GM18511 (cell line): ENCODE results near the gene KRT33A.

Experiments used
- ATAC-seq: cut with Tn5 transposase; IDR thresholded peaks from one replicate; pipeline ENCODE4 v1.9.1; 2021; ENCODE audit warnings: mild to moderate bottlenecking, moderate library complexity; ENCODE audit not compliant: unreplicated experiment

Gene KRT33A

GRCh38 chr17:41331606-41332005 is 19.0 kb downstream of the KRT33A start:
- no peak for ATAC-seq

- ATAC-seq: no peak
Observed at GRCh38 chr17:41329279-41329948, 21.2 kb downstream of the KRT33A start.

- ATAC-seq: no peak
Observed at GRCh38 chr17:41328207-41328606, 22.4 kb downstream of the KRT33A start.

- no peak for ATAC-seq
Observed at GRCh38 chr17:41327411-41328120, 23.1 kb downstream of the KRT33A start.

GRCh38 chr17:41326173-41327145 is 24.2 kb downstream of the KRT33A start:
- no peak for ATAC-seq

GRCh38 chr17:41325611-41326010 is 25.0 kb downstream of the KRT33A start:
- ATAC-seq: no peak

GRCh38 chr17:41325126-41325525 is 25.5 kb downstream of the KRT33A start:
- ATAC-seq: no peak

GRCh38 chr17:41324180-41325075 is 26.2 kb downstream of the KRT33A start:
- ATAC-seq: no peak

GRCh38 chr17:41322903-41323895 is 27.4 kb downstream of the KRT33A start:
- ATAC-seq: no peak

- ATAC-seq: no peak
Observed at GRCh38 chr17:41322094-41322902, 28.3 kb downstream of the KRT33A start.

- ATAC-seq: no peak
Observed at GRCh38 chr17:41318231-41318630, 32.4 kb downstream of the KRT33A start.

- no peak for ATAC-seq
Observed at GRCh38 chr17:41315814-41316445, 34.7 kb downstream of the KRT33A start.

GRCh38 chr17:41315204-41315794 is 35.3 kb downstream of the KRT33A start, which contains the start of gene KRTAP17-1:
Gene KRTAP17-1, minus strand, starts transcription at chr17:41315710. Its CDS starts 60 bp downstream, at chr17:41315650.
- no peak for ATAC-seq

GRCh38 chr17:41311111-41311510 is 39.5 kb downstream of the KRT33A start:
- ATAC-seq: no peak

- no peak for ATAC-seq
Observed at GRCh38 chr17:41308918-41309359, 41.7 kb downstream of the KRT33A start, which contains the start of gene KRTAP16-1. Gene KRTAP16-1, minus strand, starts transcription at chr17:41309309. Its CDS starts 56 bp downstream, at chr17:41309253.

GRCh38 chr17:41308251-41308917 is 42.2 kb downstream of the KRT33A start:
- no peak for ATAC-seq

GRCh38 chr17:41307647-41308046 is 43.0 kb downstream of the KRT33A start:
- ATAC-seq: no peak
